ENCODE results near the gene IL4R.
A peak's percentile ranks its signal among the peaks of the same experiment; 100 is the strongest.

Gene IL4R

GRCh38 chr16:27350006-27350405 is 36.2 kb downstream of the IL4R start:
- H3K27me3 ChIP-seq (replicated peaks; ENCODE audit: control insufficient read depth, insufficient read depth, low read length, poor library complexity, severe bottlenecking) = no peaks in the 10 kb centered on the region
- no peak for DNase-seq
- peaks cover 91% of the 10 kb centered on the region for H3K36me3 ChIP-seq (ENCODE audit: control insufficient read depth, insufficient read depth, low read length)
- H3K9me3 ChIP-seq (ENCODE audit: control insufficient read depth, low read length) = no peaks in the 10 kb centered on the region
- H3K4me3 ChIP-seq (ENCODE audit: insufficient read depth, low read depth, low read length, poor library complexity, severe bottlenecking) = no peak overlapping the region
- peak overlapping the region; percentile 1 for H3K27ac ChIP-seq (ENCODE audit: insufficient read depth, low read length, poor library complexity, severe bottlenecking)
- H3K4me1 ChIP-seq (ENCODE audit: control insufficient read depth, insufficient read depth, low read length, poor library complexity, severe bottlenecking) = peaks cover 4% of the 10 kb centered on the region

- no peaks in the 10 kb centered on the region for H3K9me3 ChIP-seq (ENCODE audit: control insufficient read depth, low read length)
- no peak for DNase-seq
- H3K36me3 ChIP-seq (ENCODE audit: control insufficient read depth, insufficient read depth, low read length) = peaks cover 91% of the 10 kb centered on the region
- no peak overlapping the region for H3K27ac ChIP-seq (ENCODE audit: insufficient read depth, low read length, poor library complexity, severe bottlenecking)
- H3K27me3 ChIP-seq (replicated peaks; ENCODE audit: control insufficient read depth, insufficient read depth, low read length, poor library complexity, severe bottlenecking) = no peaks in the 10 kb centered on the region
- peaks cover 4% of the 10 kb centered on the region for H3K4me1 ChIP-seq (ENCODE audit: control insufficient read depth, insufficient read depth, low read length, poor library complexity, severe bottlenecking)
- H3K4me3 ChIP-seq (ENCODE audit: insufficient read depth, low read depth, low read length, poor library complexity, severe bottlenecking) = no peak overlapping the region
These were observed 38.2 kb downstream of the IL4R start for GRCh38 chr16:27351989-27352388.

DNA sequence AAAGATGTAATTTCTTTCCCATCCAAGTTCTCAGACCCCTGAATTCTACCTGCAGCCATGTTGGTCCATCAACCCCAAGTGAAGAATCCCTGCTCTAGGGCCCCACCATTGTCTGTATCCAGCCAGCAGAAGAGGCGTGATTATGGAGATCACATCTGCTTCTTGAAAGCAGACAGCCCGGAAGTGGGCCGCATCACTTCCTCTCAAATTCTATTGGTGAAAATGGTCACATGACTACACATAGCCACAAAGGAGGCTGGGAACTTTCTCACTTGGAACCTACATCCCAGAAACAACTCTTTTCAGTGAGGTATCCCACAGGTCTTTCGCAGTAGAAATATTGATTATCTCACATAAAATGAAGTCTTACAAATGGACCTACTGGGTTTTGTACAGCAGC is 40.1 kb downstream of the IL4R start:
- Histone ChIP-seq H3K4me1 (ENCODE audit: control insufficient read depth, insufficient read depth, low read length, poor library complexity, severe bottlenecking) (no peaks in the 10 kb centered on the region), H3K4me3 (ENCODE audit: insufficient read depth, low read depth, low read length, poor library complexity, severe bottlenecking) (no peak overlapping the region), H3K36me3 (ENCODE audit: control insufficient read depth, insufficient read depth, low read length) (peaks cover 85% of the 10 kb centered on the region), H3K9me3 (ENCODE audit: control insufficient read depth, low read length) (no peaks in the 10 kb centered on the region), H3K27me3 (replicated peaks; ENCODE audit: control insufficient read depth, insufficient read depth, low read length, poor library complexity, severe bottlenecking) (no peaks in the 10 kb centered on the region), H3K27ac (ENCODE audit: insufficient read depth, low read length, poor library complexity, severe bottlenecking) (no peak overlapping the region)
- no peak for DNase-seq

DNA sequence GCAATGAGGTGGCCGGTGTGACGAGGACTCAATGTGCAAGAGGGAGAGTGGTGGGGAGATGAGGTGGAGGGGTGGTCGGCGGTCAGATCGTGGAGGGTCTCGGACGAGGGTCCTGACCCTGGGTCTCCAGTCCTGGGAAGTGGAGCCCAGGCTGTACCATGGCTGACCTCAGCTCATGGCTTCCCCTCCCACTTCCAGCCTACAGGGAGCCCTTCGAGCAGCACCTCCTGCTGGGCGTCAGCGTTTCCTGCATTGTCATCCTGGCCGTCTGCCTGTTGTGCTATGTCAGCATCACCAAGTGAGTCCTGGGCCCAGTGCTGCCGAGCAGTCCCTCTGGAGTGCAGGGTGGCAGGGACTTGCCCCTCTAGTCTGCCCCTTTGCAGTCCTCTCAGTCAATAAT is 41.8 kb downstream of the IL4R start:
- Histone ChIP-seq H3K27ac (ENCODE audit: insufficient read depth, low read length, poor library complexity, severe bottlenecking) (peak overlapping the region; percentile 19), H3K4me3 (ENCODE audit: insufficient read depth, low read depth, low read length, poor library complexity, severe bottlenecking) (no peak overlapping the region), H3K9me3 (ENCODE audit: control insufficient read depth, low read length) (no peaks in the 10 kb centered on the region), H3K27me3 (replicated peaks; ENCODE audit: control insufficient read depth, insufficient read depth, low read length, poor library complexity, severe bottlenecking) (no peaks in the 10 kb centered on the region), H3K36me3 (ENCODE audit: control insufficient read depth, insufficient read depth, low read length) (peaks cover 80% of the 10 kb centered on the region), H3K4me1 (ENCODE audit: control insufficient read depth, insufficient read depth, low read length, poor library complexity, severe bottlenecking) (no peaks in the 10 kb centered on the region)
- peak in 2 of 3 donors; percentile 16 to 18 for DNase-seq

DNA sequence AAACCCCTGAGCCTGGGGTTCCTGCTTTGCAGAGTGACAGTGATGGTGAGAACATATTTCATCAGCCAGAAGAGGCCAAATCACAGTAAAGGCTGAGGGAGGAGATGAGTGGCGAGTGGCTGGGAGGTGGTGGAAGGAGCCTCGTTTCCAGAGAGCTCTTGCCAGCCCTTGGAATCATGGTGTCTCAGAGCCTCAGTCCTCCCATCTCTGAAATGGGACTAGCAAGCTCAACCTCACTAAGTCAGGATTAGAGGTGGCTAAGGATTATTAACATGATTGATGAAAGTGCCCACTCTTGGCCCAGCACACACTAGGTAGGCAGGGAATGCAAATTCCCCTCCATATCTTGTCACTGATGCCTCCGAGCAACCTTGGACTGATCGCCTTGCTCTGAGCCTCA is 43.0 kb downstream of the IL4R start:
- no peak for DNase-seq
- Histone ChIP-seq H3K9me3 (ENCODE audit: control insufficient read depth, low read length) (no peaks in the 10 kb centered on the region), H3K27ac (ENCODE audit: insufficient read depth, low read length, poor library complexity, severe bottlenecking) (no peak overlapping the region), H3K36me3 (ENCODE audit: control insufficient read depth, insufficient read depth, low read length) (peaks cover 81% of the 10 kb centered on the region), H3K4me3 (ENCODE audit: insufficient read depth, low read depth, low read length, poor library complexity, severe bottlenecking) (no peak overlapping the region), H3K27me3 (replicated peaks; ENCODE audit: control insufficient read depth, insufficient read depth, low read length, poor library complexity, severe bottlenecking) (no peaks in the 10 kb centered on the region), H3K4me1 (ENCODE audit: control insufficient read depth, insufficient read depth, low read length, poor library complexity, severe bottlenecking) (no peaks in the 10 kb centered on the region)

DNA sequence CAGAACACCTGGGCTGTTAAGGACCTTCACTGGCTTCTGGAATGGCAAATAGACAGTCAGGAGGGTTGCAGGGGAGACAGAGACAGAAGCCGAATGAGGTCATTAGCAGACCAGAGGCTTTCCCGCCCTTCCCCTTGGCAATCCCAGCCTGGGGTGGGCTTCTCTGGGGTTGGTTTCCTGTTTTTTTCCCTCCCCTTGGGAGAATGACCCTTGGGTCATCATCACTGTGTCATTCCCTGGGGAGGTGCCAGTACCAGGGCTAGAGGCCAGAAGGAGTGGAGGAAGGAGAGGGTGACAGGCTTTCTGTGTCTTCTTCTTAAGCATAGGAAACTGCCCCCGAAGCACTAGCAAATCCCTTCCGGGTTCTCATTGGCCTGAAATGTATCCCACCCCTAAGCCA is 45.3 kb downstream of the IL4R start:
- Histone ChIP-seq H3K4me1 (ENCODE audit: control insufficient read depth, insufficient read depth, low read length, poor library complexity, severe bottlenecking) (no peaks in the 10 kb centered on the region), H3K36me3 (ENCODE audit: control insufficient read depth, insufficient read depth, low read length) (peaks cover 85% of the 10 kb centered on the region), H3K4me3 (ENCODE audit: insufficient read depth, low read depth, low read length, poor library complexity, severe bottlenecking) (no peak overlapping the region), H3K27me3 (replicated peaks; ENCODE audit: control insufficient read depth, insufficient read depth, low read length, poor library complexity, severe bottlenecking) (no peaks in the 10 kb centered on the region), H3K9me3 (ENCODE audit: control insufficient read depth, low read length) (no peaks in the 10 kb centered on the region), H3K27ac (ENCODE audit: insufficient read depth, low read length, poor library complexity, severe bottlenecking) (no peak overlapping the region)
- no peak for DNase-seq

DNA sequence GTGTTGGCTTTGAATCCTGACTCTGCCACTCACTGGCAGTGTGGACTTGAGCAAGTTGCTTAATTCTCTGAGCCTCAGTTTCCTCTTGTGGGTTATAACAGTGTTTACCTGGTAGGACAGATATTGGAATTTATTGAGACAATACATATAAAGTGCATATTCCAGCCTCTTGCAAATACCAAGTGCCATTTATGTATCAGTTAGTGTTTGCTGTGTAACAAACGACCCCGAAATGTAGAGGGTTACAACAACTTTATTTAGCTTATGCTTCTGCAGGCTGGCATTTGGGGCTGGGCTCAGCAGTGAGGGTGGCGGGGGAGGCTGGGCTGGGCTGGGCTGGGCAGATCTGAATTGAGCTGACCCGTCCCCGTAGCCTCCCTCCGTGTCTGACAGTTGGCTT is 45.8 kb downstream of the IL4R start:
- Histone ChIP-seq H3K36me3 (ENCODE audit: control insufficient read depth, insufficient read depth, low read length) (peaks cover 83% of the 10 kb centered on the region), H3K27me3 (replicated peaks; ENCODE audit: control insufficient read depth, insufficient read depth, low read length, poor library complexity, severe bottlenecking) (no peaks in the 10 kb centered on the region), H3K4me3 (ENCODE audit: insufficient read depth, low read depth, low read length, poor library complexity, severe bottlenecking) (no peak overlapping the region), H3K27ac (ENCODE audit: insufficient read depth, low read length, poor library complexity, severe bottlenecking) (no peak overlapping the region), H3K9me3 (ENCODE audit: control insufficient read depth, low read length) (no peaks in the 10 kb centered on the region), H3K4me1 (ENCODE audit: control insufficient read depth, insufficient read depth, low read length, poor library complexity, severe bottlenecking) (no peaks in the 10 kb centered on the region)
- no peak for DNase-seq

DNA sequence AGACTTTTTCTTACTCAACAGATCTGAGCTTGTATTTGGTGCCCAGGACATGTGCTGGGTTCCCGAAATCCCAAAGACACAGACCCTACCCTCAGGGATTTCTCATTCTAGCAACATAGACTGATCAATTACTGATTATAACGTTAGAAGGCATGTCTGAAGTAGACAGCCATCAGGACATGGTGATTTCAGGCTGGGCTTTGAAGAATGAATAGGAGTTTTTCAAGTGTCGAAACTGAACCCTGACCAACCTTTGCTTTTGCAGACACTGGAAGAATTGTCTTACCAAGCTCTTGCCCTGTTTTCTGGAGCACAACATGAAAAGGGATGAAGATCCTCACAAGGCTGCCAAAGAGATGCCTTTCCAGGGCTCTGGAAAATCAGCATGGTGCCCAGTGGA is 48.2 kb downstream of the IL4R start:
- Histone ChIP-seq H3K36me3 (ENCODE audit: control insufficient read depth, insufficient read depth, low read length) (peaks cover 63% of the 10 kb centered on the region), H3K27ac (ENCODE audit: insufficient read depth, low read length, poor library complexity, severe bottlenecking) (no peak overlapping the region), H3K4me1 (ENCODE audit: control insufficient read depth, insufficient read depth, low read length, poor library complexity, severe bottlenecking) (peaks cover 9% of the 10 kb centered on the region), H3K9me3 (ENCODE audit: control insufficient read depth, low read length) (no peaks in the 10 kb centered on the region), H3K4me3 (ENCODE audit: insufficient read depth, low read depth, low read length, poor library complexity, severe bottlenecking) (no peak overlapping the region), H3K27me3 (replicated peaks; ENCODE audit: control insufficient read depth, insufficient read depth, low read length, poor library complexity, severe bottlenecking) (no peaks in the 10 kb centered on the region)
- no peak for DNase-seq

DNA sequence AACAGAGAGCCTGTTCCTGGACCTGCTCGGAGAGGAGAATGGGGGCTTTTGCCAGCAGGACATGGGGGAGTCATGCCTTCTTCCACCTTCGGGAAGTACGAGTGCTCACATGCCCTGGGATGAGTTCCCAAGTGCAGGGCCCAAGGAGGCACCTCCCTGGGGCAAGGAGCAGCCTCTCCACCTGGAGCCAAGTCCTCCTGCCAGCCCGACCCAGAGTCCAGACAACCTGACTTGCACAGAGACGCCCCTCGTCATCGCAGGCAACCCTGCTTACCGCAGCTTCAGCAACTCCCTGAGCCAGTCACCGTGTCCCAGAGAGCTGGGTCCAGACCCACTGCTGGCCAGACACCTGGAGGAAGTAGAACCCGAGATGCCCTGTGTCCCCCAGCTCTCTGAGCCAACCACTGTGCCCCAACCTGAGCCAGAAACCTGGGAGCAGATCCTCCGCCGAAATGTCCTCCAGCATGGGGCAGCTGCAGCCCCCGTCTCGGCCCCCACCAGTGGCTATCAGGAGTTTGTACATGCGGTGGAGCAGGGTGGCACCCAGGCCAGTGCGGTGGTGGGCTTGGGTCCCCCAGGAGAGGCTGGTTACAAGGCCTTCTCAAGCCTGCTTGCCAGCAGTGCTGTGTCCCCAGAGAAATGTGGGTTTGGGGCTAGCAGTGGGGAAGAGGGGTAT is 48.9 kb downstream of the IL4R start:
- H3K36me3 ChIP-seq (ENCODE audit: control insufficient read depth, insufficient read depth, low read length) = peaks cover 60% of the 10 kb centered on the region
- H3K9me3 ChIP-seq (ENCODE audit: control insufficient read depth, low read length) = no peaks in the 10 kb centered on the region
- H3K27ac ChIP-seq (ENCODE audit: insufficient read depth, low read length, poor library complexity, severe bottlenecking) = no peak overlapping the region
- H3K4me3 ChIP-seq (ENCODE audit: insufficient read depth, low read depth, low read length, poor library complexity, severe bottlenecking) = no peak overlapping the region
- no peak for DNase-seq
- H3K4me1 ChIP-seq (ENCODE audit: control insufficient read depth, insufficient read depth, low read length, poor library complexity, severe bottlenecking) = peaks cover 14% of the 10 kb centered on the region
- H3K27me3 ChIP-seq (replicated peaks; ENCODE audit: control insufficient read depth, insufficient read depth, low read length, poor library complexity, severe bottlenecking) = no peaks in the 10 kb centered on the region

- Histone ChIP-seq H3K9me3 (ENCODE audit: control insufficient read depth, low read length) (no peaks in the 10 kb centered on the region), H3K4me1 (ENCODE audit: control insufficient read depth, insufficient read depth, low read length, poor library complexity, severe bottlenecking) (peaks cover 20% of the 10 kb centered on the region), H3K4me3 (ENCODE audit: insufficient read depth, low read depth, low read length, poor library complexity, severe bottlenecking) (no peak overlapping the region), H3K36me3 (ENCODE audit: control insufficient read depth, insufficient read depth, low read length) (peaks cover 56% of the 10 kb centered on the region), H3K27ac (ENCODE audit: insufficient read depth, low read length, poor library complexity, severe bottlenecking) (no peak overlapping the region), H3K27me3 (replicated peaks; ENCODE audit: control insufficient read depth, insufficient read depth, low read length, poor library complexity, severe bottlenecking) (no peaks in the 10 kb centered on the region)
- DNase-seq = no peak
These were observed 49.5 kb downstream of the IL4R start for GRCh38 chr16:27363246-27363632.

All from effector memory CD4-positive, alpha-beta T cell (primary cell).